H9 (cell line): ENCODE measurements around the gene SNX1. TPM values are rescaled to one million over a fixed set of nuclear protein-coding genes. Genes with fewer than 3 reads are reported as not detected.

Source experiments
- DNase-seq: peaks from one replicate; pipeline ENCODE4 v3.0.0-alpha.2; 2017
- H2AFZ ChIP-seq: one replicate; pipeline ENCODE4 v1.6.1; 2013; ENCODE audit warnings: mild to moderate bottlenecking, low read length, control low read depth, moderate library complexity
- H2AK5ac ChIP-seq: 2 replicates; pipeline ENCODE4 v1.6.1; 2013; ENCODE audit warnings: low read length, control low read depth, mixed read lengths; ENCODE audit not compliant: insufficient read length
- H2BK120ac ChIP-seq: one replicate; pipeline ENCODE4 v1.6.1; 2013; ENCODE audit warnings: low read depth, mild to moderate bottlenecking, low read length, control low read depth, inconsistent platforms; ENCODE audit not compliant: poor library complexity, severe bottlenecking
- H2BK12ac ChIP-seq: 2 replicates; pipeline ENCODE4 v1.6.1; 2013; ENCODE audit warnings: low read length, control low read depth, mixed read lengths, low read depth; ENCODE audit not compliant: insufficient read length
- H2BK15ac ChIP-seq: 2 replicates; pipeline ENCODE4 v1.6.1; 2013; ENCODE audit warnings: low read depth, low read length, control low read depth
- H2BK20ac ChIP-seq: one replicate; pipeline ENCODE4 v1.6.1; 2013; ENCODE audit warnings: low read depth, mild to moderate bottlenecking, low read length, control low read depth, inconsistent platforms; ENCODE audit not compliant: poor library complexity, severe bottlenecking
- H2BK5ac ChIP-seq: 2 replicates; pipeline ENCODE4 v1.6.1; 2013; ENCODE audit warnings: low read length, control low read depth, mixed read lengths; ENCODE audit not compliant: insufficient read length
- H3K14ac ChIP-seq: 2 replicates; pipeline ENCODE4 v1.6.1; 2013; ENCODE audit warnings: low read length, control low read depth; ENCODE audit not compliant: insufficient read depth
- H3K18ac ChIP-seq: 2 replicates; pipeline ENCODE4 v1.6.1; 2013; ENCODE audit warnings: low read depth, mild to moderate bottlenecking, mixed read lengths, low read length, control low read depth; ENCODE audit not compliant: insufficient read length
- H3K23ac ChIP-seq: 2 replicates; pipeline ENCODE4 v1.6.1; 2013; ENCODE audit warnings: low read length, control low read depth, mixed read lengths, low read depth; ENCODE audit not compliant: insufficient read length
- H3K23me2 ChIP-seq: 2 replicates; pipeline ENCODE4 v1.6.1; 2013; ENCODE audit warnings: low read depth, mild to moderate bottlenecking, mixed read lengths, low read length, control low read depth; ENCODE audit not compliant: insufficient read length, poor library complexity, severe bottlenecking
- H3K27ac ChIP-seq: 2 replicates; pipeline ENCODE4 v1.5.1; 2013; ENCODE audit warnings: low read length, control low read depth, mixed read lengths, low read depth; ENCODE audit not compliant: insufficient read length
- H3K27me3 ChIP-seq: 2 replicates; pipeline ENCODE4 v1.6.1; 2013; ENCODE audit warnings: low read length, control low read depth, inconsistent platforms; ENCODE audit not compliant: insufficient read depth
- H3K4ac ChIP-seq: 2 replicates; pipeline ENCODE4 v1.6.1; 2013; ENCODE audit warnings: low read depth, mild to moderate bottlenecking, control low read depth, inconsistent platforms, low read length, moderate library complexity
- H3K4me1 ChIP-seq: 2 replicates; pipeline ENCODE4 v1.6.1; 2013; ENCODE audit warnings: low read length, control low read depth, inconsistent platforms; ENCODE audit not compliant: insufficient read depth
- H3K4me2 ChIP-seq: 2 replicates; pipeline ENCODE4 v1.6.1; 2013; ENCODE audit warnings: low read length, control low read depth, mixed read lengths; ENCODE audit not compliant: insufficient read length, insufficient read depth
- H3K56ac ChIP-seq: 2 replicates; pipeline ENCODE4 v1.6.1; 2013; ENCODE audit warnings: low read depth, mild to moderate bottlenecking, mixed read lengths, low read length, control low read depth; ENCODE audit not compliant: insufficient read length
- H3K79me1 ChIP-seq: 2 replicates; pipeline ENCODE4 v1.6.1; 2013; ENCODE audit warnings: low read depth, mild to moderate bottlenecking, moderate library complexity, low read length, control low read depth, inconsistent platforms; ENCODE audit not compliant: insufficient read depth, poor library complexity, severe bottlenecking
- H3K79me2 ChIP-seq: 2 replicates; pipeline ENCODE4 v1.6.1; 2013; ENCODE audit warnings: low read length, control low read depth, inconsistent platforms; ENCODE audit not compliant: insufficient read depth
- H3K9ac ChIP-seq: 2 replicates; pipeline ENCODE4 v1.6.1; 2013; ENCODE audit warnings: low read length, control low read depth, mixed read lengths; ENCODE audit not compliant: insufficient read length; ENCODE audit errors: extremely low read depth
- H3K9me3 ChIP-seq: one replicate; pipeline ENCODE4 v1.6.1; 2013; ENCODE audit warnings: low read depth, low read length, inconsistent platforms; ENCODE audit not compliant: control insufficient read depth
- H3T11ph ChIP-seq: one replicate; pipeline ENCODE4 v1.6.1; 2013; ENCODE audit warnings: mild to moderate bottlenecking, low read length, control low read depth, inconsistent platforms
- H4K20me1 ChIP-seq: one replicate; pipeline ENCODE4 v1.6.1; 2013; ENCODE audit not compliant: control insufficient read depth, insufficient read length, insufficient read depth
- H4K5ac ChIP-seq: 2 replicates; pipeline ENCODE4 v1.6.1; 2013; ENCODE audit warnings: low read depth, mild to moderate bottlenecking, mixed read lengths, low read length, control low read depth; ENCODE audit not compliant: insufficient read length
- H4K8ac ChIP-seq: replicated peaks from 2 replicates; pipeline ENCODE4 v1.6.1; 2013; ENCODE audit warnings: low read length, control low read depth, mixed read lengths, low read depth; ENCODE audit not compliant: insufficient read length
- H4K91ac ChIP-seq: 2 replicates; pipeline ENCODE4 v1.6.1; 2013; ENCODE audit warnings: low read depth, mild to moderate bottlenecking, moderate library complexity, mixed read lengths, low read length, control low read depth; ENCODE audit not compliant: insufficient read length
- H3K27ac Mint-ChIP-seq, 3 experiments: 2 replicates in 2 of 3; 3 replicates in 1 of 3; pipeline ENCODE4 v1.8.0; 2020 to 2021; ENCODE audit warnings: mixed read lengths in 3 of 3, mild to moderate bottlenecking in 1 of 3, moderate library complexity in 1 of 3
- H3K27me3 Mint-ChIP-seq: 2 replicates; pipeline ENCODE4 v1.8.0; 2021; ENCODE audit warnings: low read depth, mild to moderate bottlenecking, moderate library complexity, mixed read lengths
- H3K36me3 Mint-ChIP-seq, 3 experiments: 2 replicates in 2 of 3; 3 replicates in 1 of 3; pipeline ENCODE4 v1.8.0; 2020 to 2021; ENCODE audit warnings: low read depth in 3 of 3, mixed read lengths in 3 of 3; ENCODE audit not compliant: insufficient read depth in 1 of 3
- H3K4me1 Mint-ChIP-seq, 2 experiments: 2 replicates each; pipeline ENCODE4 v1.8.0; 2020; ENCODE audit warnings: mixed read lengths in 2 of 2
- H3K4me3 Mint-ChIP-seq, 2 experiments: 2 replicates in 1 of 2; 3 replicates in 1 of 2; pipeline ENCODE4 v1.8.0; 2020 to 2021; ENCODE audit warnings: mild to moderate bottlenecking in 2 of 2, mixed read lengths in 2 of 2, moderate library complexity in 1 of 2
- H3K9me3 Mint-ChIP-seq, 2 experiments: 2 replicates in 1 of 2; 3 replicates in 1 of 2; pipeline ENCODE4 v1.8.0; 2020; ENCODE audit warnings: mild to moderate bottlenecking in 2 of 2, mixed read lengths in 2 of 2, moderate library complexity in 1 of 2
- CTCF ChIP-seq: fragments of 200-600 bp; sonication (generic); conservative IDR thresholded peaks from 3 replicates; pipeline ENCODE4 v1.8.0; 2021; ENCODE audit warnings: antibody characterized with exemption, mild to moderate bottlenecking
- WGBS: extraction: QIAGEN DNeasy Blood & Tissue Kit; methylation state at CpG from one replicate; pipeline ENCODE4 v1.1.7; 2013; ENCODE audit warnings: missing lambda C conversion rate, low lambda C conversion rate, mixed read lengths; ENCODE audit not compliant: insufficient read length; ENCODE audit errors: extremely low coverage; 5-methylcytosine and 5-hydroxymethylcytosine counted together
- total RNA-seq: library from RNA; stranded (reverse); gene quantifications from 2 replicates; pipeline ENCODE4 v1.2.1, GENCODE V29; 2021

SNX1 gene
- total RNA-seq, 1 experiment from 2014 or later = 58.8 TPM

GRCh38 chr15:64182859-64183370 is 87.1 kb downstream of the SNX1 start:
- no peak overlapping the region; a peak in 1 of 7 replicates for H3K27ac Mint-ChIP-seq
- H3K9me3 ChIP-seq = no peaks in the 10 kb centered on the region
- no peak overlapping the region for H3K27ac ChIP-seq
- H3T11ph ChIP-seq = no peak overlapping the region
- H3K4me3 Mint-ChIP-seq = no peak overlapping the region
- H2BK120ac ChIP-seq = no peak overlapping the region
- H3K4me1 ChIP-seq = no peaks in the 10 kb centered on the region
- no peak overlapping the region for H3K9ac ChIP-seq
- no peak overlapping the region for H2AK5ac ChIP-seq
- H3K27me3 Mint-ChIP-seq = no peaks in the 10 kb centered on the region
- no peak overlapping the region for H4K5ac ChIP-seq
- H2BK20ac ChIP-seq = no peak overlapping the region
- no peak overlapping the region for H3K56ac ChIP-seq
- H2BK15ac ChIP-seq = no peak overlapping the region
- no peaks in the 10 kb centered on the region for H3K4me1 Mint-ChIP-seq
- no peak overlapping the region for H4K91ac ChIP-seq
- TF ChIP-seq CTCF = no peak
- no peak overlapping the region for H2BK12ac ChIP-seq
- no peaks in the 10 kb centered on the region for H3K23me2 ChIP-seq
- H3K23ac ChIP-seq = no peak overlapping the region
- WGBS = no CpG with 5 or more reads among the region's 4 CpGs
- no peaks in the 10 kb centered on the region for H4K20me1 ChIP-seq
- H3K4me2 ChIP-seq = no peak overlapping the region
- peaks cover 0 to 14% (median 11%) of the 10 kb centered on the region in 3 experiments; a peak in 4 of 7 replicates for H3K36me3 Mint-ChIP-seq
- no peak overlapping the region for H3K14ac ChIP-seq
- H3K27me3 ChIP-seq = no peaks in the 10 kb centered on the region
- H2BK5ac ChIP-seq = no peak overlapping the region
- no peak overlapping the region for H2AFZ ChIP-seq
- H4K8ac ChIP-seq = no peak overlapping the region
- H3K18ac ChIP-seq = no peak overlapping the region
- no peak for DNase-seq
- H3K79me1 ChIP-seq = no peaks in the 10 kb centered on the region
- H3K4ac ChIP-seq = no peak overlapping the region
- no peaks in the 10 kb centered on the region for H3K9me3 Mint-ChIP-seq
- no peaks in the 10 kb centered on the region for H3K79me2 ChIP-seq
